ENCODE measurements around the gene PNMA6A. TPM values are rescaled to one million over a fixed set of nuclear protein-coding genes. Genes with fewer than 3 reads are reported as not detected.

Gene PNMA6A
- total and polyA plus RNA-seq, 2 donors (not counting 3 experiments of a cell fraction or from before 2014, with no cell fraction given), result 1.2 to 1.3 TPM

GRCh38 chrX:153052534-153052933 is 19.7 kb upstream of the PNMA6A start:
- no peak overlapping the region for H2AFZ ChIP-seq (ENCODE audit: low read depth, low read length)
- no peaks in the 10 kb centered on the region for H3K9me3 ChIP-seq (replicated peaks; ENCODE audit: control insufficient read depth, insufficient read depth, low read length)
- no peaks in the 10 kb centered on the region for H4K20me1 ChIP-seq (replicated peaks; ENCODE audit: control insufficient read depth, extremely low read depth, insufficient read depth, low read length)
- no peak overlapping the region for H3K4me2 ChIP-seq (ENCODE audit: insufficient read depth, low read length)
- no peaks in the 10 kb centered on the region for H3K9me1 ChIP-seq (replicated peaks; ENCODE audit: control insufficient read depth, extremely low read depth, insufficient read depth, low read length)
- no TSS peak for BruUV-seq (replicated peaks)
- no peak for FAIRE-seq
- no peaks in the 10 kb centered on the region for H3K36me3 ChIP-seq (ENCODE audit: control insufficient read depth in 2 of 2, extremely low read depth in 1 of 2, insufficient read depth in 2 of 2, low read length in 2 of 2)
- ChIA-PET POLR2A (no interaction called here), CTCF (no interaction called here)
- no peak for DNase-seq (ENCODE audit: low read depth, low spot score)
- H3K27ac ChIP-seq (ENCODE audit: insufficient read depth, low read depth, low read length), result no peak overlapping the region
- dilution Hi-C loops (cut with MboI; ENCODE audit: extremely low pct_ligation_motif_present, low sequenced_read_pairs), result no loop called here
- no peak overlapping the region for H3K9ac ChIP-seq (replicated peaks; ENCODE audit: extremely low read depth, insufficient read depth, low read length)
- H3K27me3 ChIP-seq (ENCODE audit: control insufficient read depth in 2 of 2, insufficient read depth in 2 of 2, low read length in 2 of 2), result peaks cover 5 to 6% of the 10 kb centered on the region in 2 experiments
- H3K4me3 ChIP-seq (replicated peaks in 1 of 3; ENCODE audit: insufficient read depth in 1 of 3, low read depth in 1 of 3, low read length in 3 of 3), result no peak overlapping the region
- intact Hi-C loops (cut with micrococcal nuclease), result no loop called here
- H3K4me1 ChIP-seq (ENCODE audit: control insufficient read depth, extremely low read depth, insufficient read depth, low read length), result no peaks in the 10 kb centered on the region
- TF ChIP-seq POLR2AphosphoS5 (IDR thresholded peaks at IDR 0.05; ENCODE audit: insufficient read depth, low read depth, low read length) (no peak), CTCF (IDR thresholded peaks at IDR 0.05; ENCODE audit: extremely low read depth in 1 of 2, insufficient read depth in 1 of 2, low read depth in 1 of 2, low read length in 2 of 2) (no peak), POLR2A (IDR thresholded peaks at IDR 0.05; ENCODE audit: low read depth, low read length) (no peak), FOS (IDR thresholded peaks at IDR 0.05; ENCODE audit: borderline replicate concordance, insufficient read depth, low read length) (no peak), MYC (IDR thresholded peaks at IDR 0.05; ENCODE audit: low read depth, low read length) (no peak), JUN (IDR thresholded peaks at IDR 0.05; ENCODE audit: borderline replicate concordance, insufficient read depth, insufficient read length, low read depth) (no peak), GATA2 (IDR thresholded peaks at IDR 0.05; ENCODE audit: insufficient read depth, insufficient read length, low read depth, low read length) (no peak), EZH2 (IDR thresholded peaks at IDR 0.05; ENCODE audit: borderline replicate concordance, low read depth, low read length, severe bottlenecking) (no peak)
- TF ChIP-seq, protein P1, sequence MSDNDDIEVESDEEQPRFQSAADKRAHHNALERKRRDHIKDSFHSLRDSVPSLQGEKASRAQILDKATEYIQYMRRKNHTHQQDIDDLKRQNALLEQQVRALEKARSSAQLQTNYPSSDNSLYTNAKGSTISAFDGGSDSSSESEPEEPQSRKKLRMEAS (IDR thresholded peaks at IDR 0.05; ENCODE audit: insufficient read depth, insufficient read length), result no peak
- no peaks in the 10 kb centered on the region for H3K79me2 ChIP-seq (ENCODE audit: control insufficient read depth, insufficient read depth, low read length)
